Amniotic epithelial cell (primary cell): ENCODE results near the gene HCFC2.
"Not testable (repeated sequence)": the region's sequence is repeated elsewhere in the genome, so short reads cannot be mapped to it uniquely, and the experiment has no call there.

Experiments
- DNase-seq: peaks from one replicate; pipeline ENCODE4 v3.0.0-alpha.2; 2010; ENCODE audit warnings: low read depth

The HCFC2 gene

GRCh38 chr12:104064031-104064841, at the start of gene HCFC2:
Gene HCFC2 (plus strand): TSS chr12:104064531. CDS start chr12:104064561, 30 bp downstream.
- DNase-seq = peak; percentile 80

DNA sequence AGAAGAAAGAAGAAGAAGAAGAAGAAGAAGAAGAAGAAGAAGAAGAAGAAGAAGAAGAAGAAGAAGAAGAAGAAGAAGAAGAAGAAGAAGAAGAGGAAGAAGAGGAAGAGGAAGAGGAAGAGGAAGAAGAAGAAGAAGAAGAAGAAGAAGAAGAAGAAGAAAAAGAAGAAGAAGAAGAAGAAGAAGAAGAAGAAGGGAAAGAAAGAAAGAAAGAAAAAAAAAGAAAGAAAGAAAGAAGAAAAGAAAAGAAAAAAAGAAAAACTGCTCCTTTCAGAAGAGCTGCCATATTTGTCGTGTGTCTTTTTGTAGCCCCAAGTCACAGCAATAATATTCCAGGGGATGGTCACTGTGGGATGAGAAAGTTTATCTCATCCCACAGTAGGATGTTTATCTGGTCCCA, 42.5 kb upstream of the HCFC2 start:
- not testable (repeated sequence) for DNase-seq

DNA sequence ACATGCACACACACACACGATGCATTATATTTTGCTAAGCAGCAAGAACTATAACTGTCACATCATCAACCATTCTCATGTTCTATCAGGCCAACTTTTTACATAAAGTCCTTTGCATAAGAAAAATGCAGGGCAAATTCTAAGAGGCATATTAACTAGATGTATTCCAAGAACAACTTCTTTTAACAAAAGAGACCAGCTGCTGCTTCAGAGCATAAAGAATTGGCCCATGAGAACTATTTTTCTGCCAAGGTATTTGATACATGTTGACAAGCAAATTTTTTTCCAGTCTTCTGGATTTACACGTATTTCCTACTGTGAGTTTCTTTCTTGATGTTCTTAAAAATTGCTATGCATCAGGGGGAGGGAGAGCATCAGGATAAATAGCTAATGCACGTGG, 41.5 kb upstream of the HCFC2 start:
- DNase-seq = no peak

- no peak for DNase-seq
Measured at GRCh38 chr12:104023710-104024109, 40.6 kb upstream of the HCFC2 start.

- no peak for DNase-seq
Measured at GRCh38 chr12:104024348-104024747, 40.0 kb upstream of the HCFC2 start.

DNA sequence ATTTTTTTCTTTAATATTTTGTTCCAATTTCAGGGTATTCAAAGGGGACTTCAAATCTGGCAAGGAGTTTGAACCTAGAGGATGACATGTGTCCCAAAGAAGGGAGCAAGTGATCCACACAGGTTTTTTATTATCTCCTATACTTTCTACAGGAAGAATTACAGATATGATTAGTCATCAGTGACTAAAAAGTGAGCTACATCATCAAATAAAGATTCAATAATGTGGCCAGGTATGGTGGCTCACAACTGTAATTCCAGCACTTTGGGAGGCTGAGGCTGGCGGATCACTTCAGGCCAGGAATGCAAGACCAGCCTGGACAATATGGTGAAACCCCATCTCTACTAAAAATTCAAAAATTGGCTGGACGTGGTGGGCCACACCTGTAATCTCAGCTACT, 38.6 kb upstream of the HCFC2 start:
- DNase-seq = no peak

- DNase-seq = no peak
Measured at GRCh38 chr12:104026841-104027599, 37.3 kb upstream of the HCFC2 start.

DNA sequence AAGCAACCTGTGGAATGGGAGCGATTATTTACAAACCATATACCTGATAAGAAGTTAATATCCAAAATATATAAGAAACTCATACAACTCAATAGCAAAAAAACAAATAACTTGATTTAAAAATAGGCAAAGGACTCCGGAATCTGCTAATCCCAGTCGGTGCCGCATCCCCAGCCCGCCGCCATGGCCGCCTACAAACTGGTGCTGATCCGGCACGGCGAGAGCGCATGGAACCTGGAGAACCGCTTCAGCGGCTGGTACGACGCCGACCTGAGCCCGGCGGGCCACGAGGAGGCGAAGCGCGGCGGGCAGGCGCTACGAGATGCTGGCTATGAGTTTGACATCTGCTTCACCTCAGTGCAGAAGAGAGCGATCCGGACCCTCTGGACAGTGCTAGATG, 33.7 kb upstream of the HCFC2 start:
- not testable (repeated sequence) for DNase-seq

DNA sequence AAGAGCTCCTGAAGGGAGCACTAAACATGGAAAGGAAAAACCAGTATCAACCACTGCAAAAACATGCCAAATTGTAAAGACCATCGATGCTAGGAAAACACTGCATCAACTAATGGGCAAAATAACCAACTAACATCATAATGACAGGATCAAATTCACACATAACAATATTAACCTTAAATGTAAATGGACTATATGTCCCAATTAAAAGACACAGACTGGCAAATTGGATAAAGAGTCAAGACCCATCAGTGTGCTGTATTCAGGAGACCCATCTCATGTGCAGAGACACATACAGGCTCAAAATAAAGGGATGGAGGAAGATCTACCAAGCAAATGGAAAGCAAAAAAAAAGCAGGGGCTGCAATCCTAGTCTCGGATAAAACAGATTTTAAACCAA, 28.2 kb upstream of the HCFC2 start:
- DNase-seq = not testable (repeated sequence)

- DNase-seq = not testable (repeated sequence)
Measured at GRCh38 chr12:104039769-104040168, 24.6 kb upstream of the HCFC2 start.

DNA sequence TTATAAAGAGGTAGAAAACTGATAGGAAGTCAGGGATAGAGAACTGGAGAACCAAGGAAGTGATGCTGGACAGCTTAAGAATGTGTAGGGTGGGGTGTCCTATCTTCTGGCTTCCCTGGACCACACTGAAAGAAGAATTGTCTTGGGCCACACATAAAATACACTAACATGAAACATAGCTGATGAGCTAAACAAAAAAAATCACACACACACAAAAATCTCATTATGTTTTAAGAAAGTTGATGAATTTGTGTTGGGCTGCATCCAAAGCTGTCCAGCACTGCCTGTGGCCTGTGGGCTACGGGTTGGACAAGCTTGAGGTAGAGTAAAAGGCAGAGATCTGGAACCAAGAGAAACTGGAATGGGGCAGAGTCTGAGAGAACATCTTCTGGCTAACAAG, 21.8 kb upstream of the HCFC2 start:
- DNase-seq = no peak

DNA sequence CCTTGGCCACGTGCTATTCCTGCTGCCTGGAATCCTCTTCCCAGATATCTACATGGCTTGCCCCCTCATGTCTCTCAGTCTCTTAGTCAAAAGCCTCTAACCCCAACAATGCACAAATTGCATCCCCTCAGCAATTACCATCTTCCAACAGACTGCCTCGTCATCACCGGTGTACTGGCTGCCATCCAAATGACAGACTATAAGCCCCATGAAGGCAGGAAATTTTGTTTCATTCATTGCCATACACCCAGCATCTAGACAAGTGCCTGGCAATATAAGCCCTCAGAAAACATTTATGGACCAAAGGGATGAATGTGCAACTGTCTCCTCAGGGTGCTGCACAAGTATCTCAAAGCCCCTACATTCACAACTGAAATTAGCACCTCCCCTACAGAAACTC, 20.2 kb upstream of the HCFC2 start:
- DNase-seq = no peak

DNA sequence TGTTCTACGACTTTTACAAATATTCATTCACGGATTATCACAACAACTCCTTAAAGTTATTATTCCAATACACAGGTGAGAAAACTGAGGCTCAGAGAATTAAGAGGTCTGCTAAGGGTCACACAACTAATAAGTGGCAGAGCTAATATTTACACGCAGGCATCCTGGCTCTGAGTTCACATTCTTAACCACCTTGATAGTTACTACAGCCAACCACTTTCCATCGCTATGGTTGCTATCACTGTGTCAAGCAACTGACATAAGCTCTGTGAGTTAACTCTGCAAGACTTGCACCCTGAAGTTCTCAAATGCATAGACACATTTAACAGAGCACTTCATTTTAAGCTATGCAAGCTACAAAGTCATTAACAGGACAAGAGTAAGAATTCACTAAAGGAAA, 18.0 kb upstream of the HCFC2 start:
- DNase-seq = no peak

- DNase-seq = no peak
Measured at GRCh38 chr12:104048162-104048561, 16.2 kb upstream of the HCFC2 start.

- no peak for DNase-seq
Measured at GRCh38 chr12:104048811-104049210, 15.5 kb upstream of the HCFC2 start.

GRCh38 chr12:104049278-104049902, 14.9 kb upstream of the HCFC2 start:
- peak; percentile 53 for DNase-seq

DNA sequence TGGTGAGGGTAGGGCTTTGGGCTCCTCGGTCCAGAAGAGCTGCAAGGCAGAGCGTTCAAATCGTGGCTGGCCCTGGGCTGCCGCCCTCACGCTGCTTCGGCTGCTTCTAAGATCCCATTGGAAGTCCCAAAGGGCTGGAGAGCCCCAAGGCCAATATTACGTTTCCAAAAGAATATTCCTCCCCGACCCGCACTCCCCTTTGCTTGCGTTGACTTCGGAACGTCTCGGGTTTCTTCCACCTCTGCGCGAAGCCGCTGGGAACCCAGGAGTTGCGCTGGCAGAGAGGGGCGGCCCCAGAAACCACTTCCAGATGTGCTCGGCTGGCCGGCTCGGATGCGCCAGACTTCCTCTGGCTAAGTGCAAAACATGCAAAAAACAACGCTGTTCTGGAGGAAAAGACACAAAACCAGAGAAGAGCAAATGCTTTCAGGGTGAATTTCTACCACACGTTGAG, 14.4 kb upstream of the HCFC2 start, which contains the start of gene GLT8D2:
Gene GLT8D2 (minus strand): TSS at position 285 of the 454 bp plus-strand sequence. CDS start 30,539 bp downstream, outside the sequence.
- DNase-seq = peak; percentile 56

DNA sequence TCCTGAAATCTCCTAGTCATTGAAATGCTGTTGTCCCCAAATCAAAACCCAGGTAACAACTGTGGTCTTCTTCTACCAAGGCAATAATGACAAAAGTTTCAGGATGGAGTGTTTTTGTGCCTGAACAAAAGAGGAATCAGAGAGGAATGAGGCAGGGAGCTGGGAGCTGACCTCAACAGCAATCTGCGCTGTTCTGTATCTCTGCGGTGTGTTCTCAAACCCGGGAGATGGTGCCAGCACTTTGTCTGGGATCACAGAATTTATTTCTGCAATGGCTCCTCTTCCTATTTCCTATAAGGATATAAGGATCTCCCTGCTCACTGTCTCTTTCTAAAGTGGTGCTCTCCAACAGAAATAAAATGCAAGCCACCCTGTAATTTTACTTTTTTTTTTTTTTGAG, 13.9 kb upstream of the HCFC2 start:
- DNase-seq = no peak

GRCh38 chr12:104054681-104055346, 9.5 kb upstream of the HCFC2 start:
- no peak for DNase-seq

- DNase-seq = peak; percentile 62
Measured at GRCh38 chr12:104055686-104056388, 8.5 kb upstream of the HCFC2 start.

GRCh38 chr12:104056419-104056972, 7.8 kb upstream of the HCFC2 start:
- no peak for DNase-seq
